Kasumi-1 (cell line): Measurements from ENCODE around the gene SPOP.

Experiments used
- DNase-seq, 2 experiments: peaks; one replicate each; lab custom pipeline; 2025; lab: John Stamatoyannopoulos, UW

Gene SPOP

GRCh38 chr17:49613182-49613800 lies 64.6 kb downstream of the SPOP start:
- no peak for DNase-seq

DNA sequence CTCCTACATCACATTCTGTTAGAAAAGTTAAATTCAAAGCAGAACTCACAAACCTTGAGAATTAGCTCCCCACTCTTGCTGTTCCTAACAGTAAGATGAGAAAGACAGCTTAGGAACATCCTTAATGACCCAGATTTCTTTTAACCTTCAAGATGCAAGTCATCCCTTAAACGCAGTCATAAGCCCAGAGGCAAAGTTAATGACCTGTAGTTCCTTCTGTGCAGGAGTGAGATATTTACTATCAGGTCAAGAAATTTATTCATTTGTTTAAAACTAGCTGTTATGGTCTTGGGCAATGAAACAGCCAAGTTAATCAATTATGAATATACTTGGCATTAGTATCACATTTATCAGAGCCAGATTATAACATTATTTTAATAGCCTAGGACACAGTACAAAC lies 65.2 kb downstream of the SPOP start:
- DNase-seq, result no peak

DNA sequence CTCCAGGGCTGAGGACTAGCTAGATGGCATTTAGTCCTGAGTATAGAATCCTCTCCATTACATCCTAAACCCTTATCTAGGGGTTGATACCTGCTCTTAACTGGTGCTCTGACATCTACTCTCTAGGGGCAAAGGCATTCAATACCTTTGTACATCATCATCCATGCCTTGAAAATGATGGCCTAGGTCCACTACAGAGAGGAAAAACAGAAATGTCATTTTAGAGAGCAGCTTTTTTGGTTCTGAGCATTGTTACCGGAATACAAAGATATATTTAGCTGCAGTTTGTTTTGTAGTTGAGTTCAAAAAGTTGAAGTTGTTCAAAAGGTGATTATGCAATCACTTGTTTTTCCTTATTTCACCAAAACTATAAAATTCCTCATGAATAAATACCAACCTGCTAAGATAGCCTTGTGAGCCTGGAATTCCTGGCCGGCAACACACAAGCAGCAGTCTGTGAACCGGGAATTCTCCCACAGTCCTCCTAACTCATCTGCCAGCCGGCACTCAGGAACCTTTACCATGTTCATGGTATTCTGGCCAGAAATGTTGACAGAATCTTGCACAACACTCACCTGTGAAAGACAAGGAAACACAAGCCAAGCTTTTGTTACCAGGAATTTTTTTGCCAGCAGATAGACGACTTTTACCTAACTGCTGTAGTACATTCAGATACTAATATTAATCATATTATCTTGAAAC lies 66.9 kb downstream of the SPOP start:
- no peak for DNase-seq

DNA sequence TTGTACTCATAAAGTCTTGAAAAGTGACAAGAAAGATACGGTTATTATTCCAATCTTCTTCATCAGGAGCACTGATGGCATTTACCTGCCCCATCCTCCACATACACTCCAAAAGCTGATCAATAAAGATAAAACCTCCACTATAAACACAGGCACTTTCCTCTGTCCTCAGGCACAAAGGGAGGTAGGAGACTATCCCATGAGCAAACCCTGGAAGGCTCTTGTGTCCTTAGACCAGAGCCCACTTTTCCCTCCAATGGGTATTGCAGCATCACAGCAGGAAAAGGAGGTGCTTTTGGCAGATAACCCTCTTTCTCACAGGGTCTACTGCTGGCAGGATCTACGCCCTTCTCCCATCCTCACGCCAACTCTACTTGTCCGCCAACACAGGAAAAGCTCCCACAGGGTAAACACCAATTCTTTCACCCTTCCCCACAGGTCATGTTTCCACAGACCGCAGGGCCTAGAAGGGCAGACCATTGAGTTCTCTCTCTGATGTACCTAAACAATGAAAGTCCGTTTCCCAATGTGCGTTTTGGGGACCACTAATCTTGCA lies 73.5 kb downstream of the SPOP start:
- no peak for DNase-seq

- DNase-seq, result no peak
Measured at GRCh38 chr17:49603720-49604119, 74.2 kb downstream of the SPOP start.

DNA sequence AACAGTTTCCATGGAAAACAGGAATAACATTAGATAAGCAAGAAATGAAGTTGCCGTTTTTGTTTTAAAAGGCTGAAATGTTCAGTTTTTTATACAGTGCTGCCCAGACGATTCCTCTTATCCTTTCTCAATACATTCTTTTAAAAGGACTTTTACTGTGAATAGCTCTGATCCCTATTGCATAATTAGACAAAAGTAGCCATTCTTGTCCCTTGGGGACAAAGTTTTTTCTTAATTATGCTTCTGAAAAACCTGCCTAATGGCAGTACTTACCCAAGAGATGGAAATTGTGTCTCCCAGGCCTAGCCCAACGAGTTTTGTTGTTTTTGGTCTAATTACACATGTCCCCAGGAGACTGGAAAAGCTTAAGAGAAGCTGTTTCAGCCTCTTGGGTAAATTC lies 74.7 kb downstream of the SPOP start:
- DNase-seq, result no peak

GRCh38 chr17:49602783-49603182 lies 75.1 kb downstream of the SPOP start:
- DNase-seq, result peak; percentile 18 to 29

- DNase-seq, result no peak
Measured at GRCh38 chr17:49600949-49601348, 76.9 kb downstream of the SPOP start.

GRCh38 chr17:49598918-49599317 lies 79.0 kb downstream of the SPOP start:
- DNase-seq, result no peak

DNA sequence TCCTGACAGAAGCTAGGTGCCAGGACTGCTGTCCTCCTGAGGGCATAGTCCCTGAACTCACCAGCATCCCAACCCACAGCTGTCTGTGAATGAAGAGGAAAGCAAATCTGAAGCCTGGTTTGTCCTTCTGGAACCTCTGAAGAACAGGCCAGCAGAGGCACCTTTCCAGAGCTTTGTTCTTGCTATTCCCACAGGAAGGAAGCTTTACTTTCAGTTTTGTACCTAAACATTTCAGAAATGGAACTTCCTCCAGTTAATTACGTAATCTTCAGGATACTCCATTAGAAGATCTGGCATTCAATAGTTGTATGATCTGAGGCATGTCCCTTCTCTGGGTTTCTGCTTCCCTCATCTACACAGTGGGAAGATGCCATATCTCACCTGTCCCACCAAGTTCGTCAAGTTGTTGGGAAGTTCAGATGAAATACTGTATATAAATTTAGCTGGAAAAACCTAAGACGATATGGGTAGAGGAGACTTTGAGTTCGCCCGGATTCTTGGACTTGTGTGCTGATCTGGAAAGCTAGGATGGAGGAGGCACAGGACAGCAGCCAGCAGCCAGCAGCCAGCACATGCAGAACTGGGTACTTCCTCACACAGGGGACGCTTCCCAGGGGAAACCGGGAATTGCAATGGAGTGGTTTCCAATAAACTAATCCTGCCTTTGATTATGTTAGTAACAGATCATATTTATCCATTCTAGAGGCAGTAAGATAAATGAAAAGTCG lies 79.8 kb downstream of the SPOP start:
- no peak for DNase-seq

GRCh38 chr17:49597436-49597835 lies 80.5 kb downstream of the SPOP start:
- no peak for DNase-seq

DNA sequence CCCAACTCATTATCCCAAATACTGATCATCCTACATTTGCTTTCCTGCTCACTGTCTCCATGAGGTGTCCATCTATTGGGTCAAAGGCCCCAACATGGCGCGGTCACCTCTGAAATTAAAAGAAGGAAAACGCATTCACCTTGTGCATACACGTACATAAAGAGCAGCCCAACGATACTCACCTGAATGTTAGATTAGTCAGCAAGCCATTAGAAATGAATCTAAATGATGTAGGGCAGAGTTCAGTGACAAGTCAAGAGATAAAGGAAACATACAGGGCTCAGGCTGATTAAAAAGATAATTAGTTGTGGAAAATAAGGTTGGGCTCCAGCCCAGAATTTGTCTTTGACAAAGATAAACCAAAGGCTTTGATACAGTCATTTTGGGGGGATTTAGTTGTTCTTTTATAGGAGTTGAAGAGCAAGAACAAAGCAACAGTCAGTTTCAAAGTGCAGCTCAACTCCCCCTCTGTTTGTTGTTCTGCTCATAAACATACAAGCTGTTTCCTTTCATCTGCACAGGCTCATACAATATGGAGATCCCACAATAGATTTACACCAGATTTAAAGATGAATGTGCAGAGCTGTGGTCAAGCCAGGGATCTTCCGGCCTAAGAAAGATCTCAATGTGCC lies 81.2 kb downstream of the SPOP start:
- DNase-seq, result no peak

DNA sequence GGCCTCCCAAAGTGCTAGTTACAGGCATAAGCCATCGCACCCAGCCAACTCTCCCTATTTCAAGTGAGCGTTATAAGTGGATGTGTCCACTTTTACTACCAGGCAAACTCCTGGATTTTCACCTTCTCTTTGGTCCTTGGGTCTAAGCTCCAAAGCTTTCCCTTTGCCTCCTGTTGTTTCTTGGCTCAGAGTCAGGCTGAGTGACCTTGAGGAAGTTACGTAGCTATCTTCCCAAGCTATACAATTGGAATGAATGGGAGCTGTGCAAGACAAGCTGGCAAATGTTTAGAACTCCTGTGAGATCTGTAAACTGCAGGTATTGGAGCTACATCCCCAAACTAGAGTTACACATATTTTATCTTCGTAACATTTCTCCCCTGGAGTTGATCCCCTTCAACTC lies 81.9 kb downstream of the SPOP start:
- DNase-seq, result no peak

- DNase-seq, result no peak
Measured at GRCh38 chr17:49595328-49595727, 82.6 kb downstream of the SPOP start.

- DNase-seq, result no peak
Measured at GRCh38 chr17:49592263-49592662, 85.6 kb downstream of the SPOP start.

GRCh38 chr17:49590874-49591273 lies 87.0 kb downstream of the SPOP start:
- DNase-seq, result no peak

GRCh38 chr17:49589577-49589927 lies 88.3 kb downstream of the SPOP start:
- DNase-seq, result no peak

DNA sequence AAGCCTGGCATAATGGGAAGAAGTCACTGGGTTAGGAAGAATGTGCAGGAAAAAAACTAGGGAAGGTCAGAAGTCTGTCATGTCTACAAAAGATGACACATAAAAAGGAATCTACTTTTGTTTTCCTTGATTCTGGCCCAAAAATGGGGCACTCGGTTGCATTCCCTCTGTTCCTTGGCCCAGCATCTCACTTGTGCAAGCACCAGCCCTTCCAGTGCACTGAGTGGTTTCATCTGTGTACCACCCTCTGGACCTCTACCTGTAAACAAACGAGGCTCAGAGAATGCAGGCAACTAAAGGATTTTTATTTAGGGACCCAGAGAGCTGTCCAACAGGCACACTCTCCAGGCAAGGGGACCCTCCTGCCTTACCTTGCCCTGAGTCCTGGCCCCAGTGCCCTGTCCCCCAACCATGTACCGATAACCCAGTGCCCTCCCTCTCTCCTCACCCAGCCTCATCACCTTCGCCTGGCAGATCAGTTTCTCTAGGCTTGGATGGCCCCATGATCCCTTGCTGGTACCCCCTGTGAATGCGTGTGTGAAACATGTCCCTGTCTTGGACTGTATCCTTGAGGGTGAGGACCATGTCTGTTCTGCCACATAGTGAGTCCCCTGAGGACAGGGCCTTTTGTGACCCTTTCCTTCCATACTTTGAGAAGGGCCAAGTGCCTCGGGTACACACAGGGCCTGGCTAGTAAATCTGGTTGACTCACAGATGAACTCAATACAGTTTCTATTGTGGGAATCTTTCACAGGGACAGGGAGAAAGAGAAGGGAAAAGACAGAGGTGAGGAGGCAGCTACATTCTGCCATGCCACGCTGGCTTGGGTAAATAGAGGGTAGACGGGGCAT lies 88.9 kb downstream of the SPOP start:
- no peak for DNase-seq

DNA sequence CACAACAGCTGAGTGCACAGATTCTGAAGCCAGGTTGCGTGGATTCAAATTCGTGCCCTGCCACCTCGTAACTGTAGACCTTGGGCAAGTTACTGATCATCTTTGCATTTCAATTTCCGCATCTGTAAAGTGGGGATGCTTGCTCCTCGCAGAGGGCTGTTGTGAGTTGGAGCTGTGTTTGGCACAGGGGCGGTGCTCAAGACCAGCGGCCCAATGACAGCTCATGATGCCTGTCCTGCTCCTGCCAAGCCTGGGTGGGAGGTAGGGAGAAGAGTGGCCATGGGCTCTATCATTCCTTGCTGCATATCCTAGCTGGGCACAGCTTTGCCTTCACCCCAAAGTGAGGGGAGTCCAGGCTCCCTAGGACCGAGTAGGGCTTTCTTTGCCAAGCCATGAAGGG lies 89.6 kb downstream of the SPOP start:
- DNase-seq, result no peak

- DNase-seq, result no peak
Measured at GRCh38 chr17:49587366-49588073, 90.4 kb downstream of the SPOP start.

DNA sequence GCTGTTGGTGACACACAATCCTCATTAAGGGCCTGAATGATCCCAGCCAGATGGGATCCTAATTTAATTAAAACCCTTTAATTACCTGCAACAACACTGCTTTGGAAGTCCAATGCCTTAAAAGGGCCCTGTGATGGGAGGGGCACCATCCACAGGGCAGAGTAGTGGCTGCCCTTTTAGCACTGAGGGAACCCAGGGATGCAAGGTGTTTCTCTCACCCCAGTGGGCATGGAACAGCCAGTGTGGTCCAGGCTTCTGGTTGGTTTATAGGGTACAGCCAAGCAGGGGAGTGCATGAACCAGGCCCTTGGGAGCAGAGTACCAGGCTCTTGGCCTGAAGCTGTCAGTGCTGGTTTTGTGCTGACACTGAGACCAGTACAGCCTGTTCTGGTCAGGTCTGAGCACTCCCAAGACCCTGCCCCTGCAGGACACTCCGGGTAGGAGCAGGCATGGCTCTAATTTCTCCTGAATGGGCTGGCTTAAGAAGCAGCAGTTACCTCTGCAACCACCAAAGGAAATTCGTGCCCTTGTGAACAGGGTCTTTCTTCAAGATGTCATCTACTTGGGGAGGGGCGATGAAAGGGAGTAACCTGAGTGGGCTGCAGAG lies 92.4 kb downstream of the SPOP start:
- DNase-seq, result peak; percentile 12 to 20
